GM23248 (cell line): ENCODE results near the gene SPACA9. TPM values are rescaled to one million over a fixed set of nuclear protein-coding genes. Genes with fewer than 3 reads are reported as not detected.
A peak's percentile ranks its signal among the peaks of the same experiment; 100 is the strongest.

Experiments
- DNase-seq: peaks from one replicate; pipeline ENCODE4 v3.0.0-alpha.2; 2015
- H2AFZ ChIP-seq: fragments of 200-600 bp; sonication (generic); 2 replicates; pipeline ENCODE4 v1.6.1; 2016; ENCODE audit warnings: antibody characterized with exemption
- H3F3A ChIP-seq: fragments of 200-600 bp; sonication (generic); 2 replicates; pipeline ENCODE4 v1.6.1; 2016; ENCODE audit warnings: mild to moderate bottlenecking, antibody characterized with exemption, mixed run types; ENCODE audit not compliant: insufficient read depth
- H3K27ac ChIP-seq: fragments of 200-600 bp; sonication (generic); 2 replicates; pipeline ENCODE4 v1.5.1; 2016; ENCODE audit warnings: mild to moderate bottlenecking
- H3K27me3 ChIP-seq: fragments of 200-600 bp; sonication (generic); replicated peaks from 2 replicates; pipeline ENCODE4 v1.6.1; 2016; ENCODE audit warnings: mild to moderate bottlenecking; ENCODE audit not compliant: insufficient read depth
- H3K36me3 ChIP-seq: fragments of 200-600 bp; sonication (generic); 2 replicates; pipeline ENCODE4 v1.6.1; 2016; ENCODE audit warnings: low read depth, mild to moderate bottlenecking
- H3K4me1 ChIP-seq: fragments of 200-600 bp; sonication (generic); 2 replicates; pipeline ENCODE4 v1.6.1; 2016; ENCODE audit warnings: mild to moderate bottlenecking; ENCODE audit not compliant: insufficient read depth
- H3K4me2 ChIP-seq: fragments of 200-600 bp; sonication (generic); one replicate; pipeline ENCODE4 v1.6.1; 2016; ENCODE audit warnings: mild to moderate bottlenecking; ENCODE audit not compliant: unreplicated experiment
- H3K4me3 ChIP-seq: fragments of 200-600 bp; sonication (generic); 2 replicates; pipeline ENCODE4 v1.5.1; 2016; ENCODE audit warnings: mild to moderate bottlenecking
- H3K79me2 ChIP-seq: fragments of 200-600 bp; sonication (generic); 2 replicates; pipeline ENCODE4 v1.6.1; 2016; ENCODE audit warnings: mild to moderate bottlenecking; ENCODE audit not compliant: insufficient read depth
- H3K9ac ChIP-seq: fragments of 200-600 bp; sonication (generic); 2 replicates; pipeline ENCODE4 v1.6.1; 2016; ENCODE audit warnings: mild to moderate bottlenecking
- H3K9me2 ChIP-seq: fragments of 200-600 bp; sonication (generic); 2 replicates; pipeline ENCODE4 v1.6.1; 2016; ENCODE audit warnings: mixed run types, mild to moderate bottlenecking, moderate library complexity; ENCODE audit not compliant: insufficient read depth
- H3K9me3 ChIP-seq: fragments of 200-600 bp; sonication (generic); one replicate; pipeline ENCODE4 v1.6.1; 2017; ENCODE audit warnings: low read depth
- H4K20me1 ChIP-seq: fragments of 200-600 bp; sonication (generic); 2 replicates; pipeline ENCODE4 v1.6.0; 2016; ENCODE audit not compliant: insufficient read depth
- EZH2 ChIP-seq: fragments of 200-600 bp; sonication (generic); IDR thresholded peaks from 2 replicates; pipeline ENCODE4 v1.6.1; 2018; ENCODE audit warnings: antibody characterized with exemption, mild to moderate bottlenecking; ENCODE audit not compliant: insufficient read depth, poor library complexity, severe bottlenecking
- EZH2phosphoT487 ChIP-seq: fragments of 200-600 bp; sonication (generic); IDR thresholded peaks from 2 replicates; pipeline ENCODE4 v1.6.1; 2018; ENCODE audit warnings: antibody characterized with exemption, moderate library complexity, mild to moderate bottlenecking, low read depth; ENCODE audit not compliant: insufficient read depth
- WGBS, 2 experiments: methylation state at CpG; one replicate each; pipeline ENCODE4 v1.1.6; 2015 to 2017; ENCODE audit warnings: low lambda C conversion rate in 2 of 2, low coverage in 1 of 2; ENCODE audit errors: missing lambda C conversion rate in 2 of 2; 5-methylcytosine and 5-hydroxymethylcytosine counted together
- in situ Hi-C: fragments of 300-500 bp; cut with MboI; formaldehyde crosslinking; loops from 2 replicates; pipeline ENCODE4 v1.15.0; 2020
- polyA plus RNA-seq: library from polyadenylated mRNA; unstranded; fragments of >200 nt; fragmentation: Nextera tagmentation; extraction: Ambion mirVana; gene quantifications from 2 replicates; pipeline ENCODE4 v1.2.1, GENCODE V29; 2016
- total RNA-seq: library from RNA; depleted of rRNA; stranded (reverse); fragments of >200 nt; shearing (Covaris generic); gene quantifications from 2 replicates; pipeline ENCODE4 v1.2.3, GENCODE V29; 2014

The SPACA9 gene
- total and polyA plus RNA-seq, 2 experiments from 2014 or later = 6.2 to 9.8 TPM

GRCh38 chr9:132880324-132880661 is 1.6 kb downstream of the SPACA9 start:
- Histone ChIP-seq H3K36me3 (no peaks in the 10 kb centered on the region), H3K4me1 (no peaks in the 10 kb centered on the region), H3K9ac (no peak overlapping the region), H3K9me2 (no peaks in the 10 kb centered on the region), H3K9me3 (no peaks in the 10 kb centered on the region), H3K27me3 (no peaks in the 10 kb centered on the region), H2AFZ (no peak overlapping the region), H3F3A (peaks cover 12% of the 10 kb centered on the region; the same call in 1 of the 2 replicates), H3K4me3 (no peak overlapping the region), H3K27ac (no peak overlapping the region), H3K4me2 (no peak overlapping the region), H3K79me2 (no peaks in the 10 kb centered on the region), H4K20me1 (no peaks in the 10 kb centered on the region)
- 63 to 69% methylated on average over 7 of the region's 7 CpGs for WGBS, 2 experiments
- in situ Hi-C loops = no loop called here
- DNase-seq = peak; percentile 23
- no peak for TF ChIP-seq EZH2
- no peak for TF ChIP-seq EZH2phosphoT487

- Histone ChIP-seq H4K20me1 (no peaks in the 10 kb centered on the region), H3K79me2 (no peaks in the 10 kb centered on the region), H3K27me3 (no peaks in the 10 kb centered on the region), H3K4me2 (no peak overlapping the region), H3K9me2 (no peaks in the 10 kb centered on the region), H3F3A (peaks cover 12% of the 10 kb centered on the region; the same call in 1 of the 2 replicates), H2AFZ (no peak overlapping the region), H3K27ac (no peak overlapping the region), H3K36me3 (no peaks in the 10 kb centered on the region), H3K4me1 (no peaks in the 10 kb centered on the region), H3K9me3 (no peaks in the 10 kb centered on the region), H3K4me3 (no peak overlapping the region), H3K9ac (no peak overlapping the region)
- DNase-seq = no peak
- in situ Hi-C loops = no loop called here
- TF ChIP-seq EZH2 (no peak), EZH2phosphoT487 (no peak)
- whole genome bisulfite sequencing, 2 experiments = 70 to 71% methylated on average over 6 of the region's 6 CpGs
These were observed 3.1 kb downstream of the SPACA9 start for GRCh38 chr9:132881826-132882225.

- H3K79me2 ChIP-seq = no peaks in the 10 kb centered on the region
- no peaks in the 10 kb centered on the region; the same call in 1 of the 2 replicates for H3K36me3 ChIP-seq
- no peaks in the 10 kb centered on the region for H3K27me3 ChIP-seq
- H3F3A ChIP-seq = peaks cover 12% of the 10 kb centered on the region; the same call in 1 of the 2 replicates
- DNase-seq = no peak
- no peak overlapping the region for H2AFZ ChIP-seq
- H3K4me2 ChIP-seq = no peak overlapping the region
- no peaks in the 10 kb centered on the region for H3K9me2 ChIP-seq
- whole genome bisulfite sequencing, 2 experiments = 90 to 92% methylated on average over 6 of the region's 6 CpGs
- TF ChIP-seq EZH2phosphoT487 = no peak
- TF ChIP-seq EZH2 = no peak
- no peaks in the 10 kb centered on the region for H3K4me1 ChIP-seq
- no peaks in the 10 kb centered on the region for H4K20me1 ChIP-seq
- H3K9me3 ChIP-seq = no peaks in the 10 kb centered on the region
- H3K4me3 ChIP-seq = no peak overlapping the region
- in situ Hi-C loops = no loop called here
- H3K9ac ChIP-seq = no peak overlapping the region
- no peak overlapping the region for H3K27ac ChIP-seq
These were observed 3.9 kb downstream of the SPACA9 start for GRCh38 chr9:132882616-132883015.

- no peaks in the 10 kb centered on the region for H3K79me2 ChIP-seq
- H3F3A ChIP-seq = peaks cover 12% of the 10 kb centered on the region; the same call in 1 of the 2 replicates
- no peaks in the 10 kb centered on the region; the same call in 1 of the 2 replicates for H3K36me3 ChIP-seq
- H2AFZ ChIP-seq = no peak overlapping the region
- H3K27me3 ChIP-seq = no peaks in the 10 kb centered on the region
- H3K27ac ChIP-seq = no peak overlapping the region
- no peaks in the 10 kb centered on the region for H3K9me3 ChIP-seq
- no peak overlapping the region for H3K4me2 ChIP-seq
- DNase-seq = no peak
- no peaks in the 10 kb centered on the region for H3K9me2 ChIP-seq
- no peaks in the 10 kb centered on the region for H4K20me1 ChIP-seq
- in situ Hi-C loops = no loop called here
- no peak overlapping the region for H3K4me3 ChIP-seq
- H3K4me1 ChIP-seq = no peaks in the 10 kb centered on the region
- TF ChIP-seq EZH2phosphoT487 (no peak), EZH2 (no peak)
- H3K9ac ChIP-seq = no peak overlapping the region
- whole genome bisulfite sequencing, 2 experiments = 80% methylated on average over 26 to 27 of the region's 27 CpGs
These were observed 4.9 kb downstream of the SPACA9 start for GRCh38 chr9:132883349-132884294.
